GM12878 (cell line): Measurements from ENCODE around the gene HERC6. TPM values are rescaled to one million over a fixed set of nuclear protein-coding genes. Genes with fewer than 3 reads are reported as not detected.

Experiments
- ATAC-seq: fragments of 200-7000 bp; cut with Tn5 transposase; 3 replicates; pipeline ENCODE4 v1.9.1; 2020; ENCODE audit warnings: mild to moderate bottlenecking, moderate library complexity
- BruUV-seq: library from RNA; stranded (reverse); fragments of 400-500 nt; replicated peaks from 2 replicates; lab custom pipeline; 2021; lab: Mats Ljungman, UMichigan
- CTCF ChIA-PET: fragments of 300-600 bp; sonication (Branson Sonifier 250); formaldehyde crosslinking; extraction: SDS; loops from one replicate; lab custom pipeline; 2021; ENCODE audit warnings: inconsistent platforms; lab: Yijun Ruan, JAX
- POLR2A ChIA-PET: fragments of 350-600 bp; formaldehyde crosslinking; extraction: SDS; loops from one replicate; lab custom pipeline; 2021; ENCODE audit warnings: inconsistent platforms; lab: Charles Lee
- RAD21 ChIA-PET: fragments of 300-600 bp; sonication (Branson Sonifier 250); formaldehyde crosslinking; loops from one replicate; lab custom pipeline; 2023; ENCODE audit warnings: antibody characterized with exemption; ENCODE audit not compliant: unreplicated experiment; lab: Charles Lee
- SMC1A ChIA-PET: fragments of 300-600 bp; sonication (Branson Sonifier 250); formaldehyde crosslinking; loops from one replicate; lab custom pipeline; 2023; ENCODE audit not compliant: unreplicated experiment, uncharacterized antibody; lab: Charles Lee
- DNase-seq: peaks from one replicate; pipeline ENCODE4 v3.0.0-alpha.2; 2011; ENCODE audit warnings: low read depth, low spot score
- FAIRE-seq: peaks from 3 replicates; lab custom pipeline; 2011; peaks lifted over from hg19 to GRCh38; lab: Jason Lieb, UNC
- H2AFZ ChIP-seq: 2 replicates; pipeline ENCODE4 v1.6.0; 2011; ENCODE audit warnings: low read depth, low read length, control low read depth; ENCODE audit not compliant: control insufficient read depth
- H3K27ac ChIP-seq: 2 replicates; pipeline ENCODE4 v1.5.1; 2011; ENCODE audit warnings: control low read depth; ENCODE audit not compliant: control insufficient read depth, insufficient read depth
- H3K27me3 ChIP-seq, 2 experiments: replicated peaks in 1 of 2; 2 replicates each; pipeline versions ENCODE4 v1.6.0 to v1.6.1; 2011; ENCODE audit warnings: low read length in 1 of 2; ENCODE audit not compliant: control insufficient read depth in 2 of 2, insufficient read depth in 2 of 2
- H3K36me3 ChIP-seq, 2 experiments: 2 replicates each; pipeline ENCODE4 v1.5.1; 2011; ENCODE audit warnings: low read length in 1 of 2; ENCODE audit not compliant: control insufficient read depth in 2 of 2, insufficient read depth in 2 of 2
- H3K4me1 ChIP-seq: 2 replicates; pipeline ENCODE4 v1.6.1; 2011; ENCODE audit warnings: mild to moderate bottlenecking, low read length, moderate library complexity, mixed read lengths; ENCODE audit not compliant: control insufficient read depth, insufficient read depth
- H3K4me2 ChIP-seq: 2 replicates; pipeline ENCODE4 v1.6.0; 2011; ENCODE audit warnings: control low read depth; ENCODE audit not compliant: control insufficient read depth, insufficient read depth
- H3K4me3 ChIP-seq: fragments of 200-600 bp; sonication (generic); 2 replicates; pipeline ENCODE4 v1.5.1; 2016
- H3K79me2 ChIP-seq: 2 replicates; pipeline ENCODE4 v1.6.0; 2011; ENCODE audit warnings: low read length; ENCODE audit not compliant: control insufficient read depth, insufficient read depth
- H3K9ac ChIP-seq: 2 replicates; pipeline ENCODE4 v1.8.0; 2011; ENCODE audit warnings: low read length, control low read depth, mixed read lengths; ENCODE audit not compliant: control insufficient read depth, insufficient read depth
- H3K9me3 ChIP-seq: replicated peaks from 3 replicates; pipeline ENCODE4 v1.5.1; 2011; ENCODE audit warnings: mild to moderate bottlenecking, low read length; ENCODE audit not compliant: control insufficient read depth, insufficient read depth
- H4K20me1 ChIP-seq: 2 replicates; pipeline ENCODE4 v1.6.0; 2011; ENCODE audit not compliant: control insufficient read depth, insufficient read depth
- E2F8 ChIP-seq: fragments of 450-650 bp; IDR thresholded peaks from 2 replicates; pipeline ENCODE4 v1.6.1; 2018; ENCODE audit warnings: mild to moderate bottlenecking, low read depth, moderate library complexity; ENCODE audit not compliant: partially characterized antibody
- EGR1 ChIP-seq, 2 experiments: IDR thresholded peaks; 1 replicate in 1 of 2; 2 replicates in 1 of 2; pipeline ENCODE4 v1.6.1; 2011 to 2012; ENCODE audit warnings: low read depth in 2 of 2, low read length in 2 of 2, borderline replicate concordance in 1 of 2, mild to moderate bottlenecking in 1 of 2, moderate library complexity in 1 of 2
- IRF4 ChIP-seq: IDR thresholded peaks from 2 replicates; pipeline ENCODE4 v1.6.1; 2011; ENCODE audit warnings: low read depth, low read length
- WGBS: methylation state at CpG from one replicate; pipeline ENCODE4 v1.1.6; 2016; ENCODE audit warnings: low lambda C conversion rate; ENCODE audit not compliant: insufficient replicate concordance, insufficient coverage; ENCODE audit errors: missing lambda C conversion rate; 5-methylcytosine and 5-hydroxymethylcytosine counted together
- in situ Hi-C: fragments of 300-500 bp; cut with MboI; formaldehyde crosslinking; loops from 9 replicates; pipeline ENCODE4 v1.14.3; 2018; ENCODE audit warnings: mixed read lengths
- intact Hi-C: fragments of 100-400 bp; cut with micrococcal nuclease; formaldehyde crosslinking; loops from one replicate; pipeline ENCODE4 v1.14.2; 2022; ENCODE audit not compliant: unreplicated experiment
- polyA plus RNA-seq, 11 experiments: library from polyadenylated mRNA; depleted of rRNA in 4 of 11; unstranded in 6 of 11; stranded (reverse) in 5 of 11; fragments of >200 nt; fragmentation: Nextera tagmentation in 4 of 11; fragmentation: Illumina TruSeq in 1 of 11; extraction: Ambion mirVana in 4 of 11; extraction: Trizol in 1 of 11; gene quantifications; 1 replicate in 1 of 11; 2 replicates in 10 of 11; pipeline versions ENCODE4 v1.2.1 to v1.2.3, GENCODE V29; 2011 to 2016; ENCODE audit warnings: inconsistent platforms in 2 of 11, missing spikeins in 2 of 11, low read depth in 1 of 11
- total RNA-seq, 4 experiments: library from RNA; depleted of rRNA in 3 of 4; stranded (reverse); fragments of >200 nt in 3 of 4; fragmentation: Illumina TruSeq in 1 of 4; extraction: Trizol in 1 of 4; gene quantifications; 2 replicates each; pipeline versions ENCODE4 v1.2.1 to v1.2.3, GENCODE V29; 2013 to 2021

Gene HERC6
- total and polyA plus RNA-seq, 10 of the 15 experiments (the other 5 are each of a cell fraction or from before 2014, with no cell fraction given): 1.7 to 26.4 (median 5.9) TPM

- TF ChIP-seq E2F8 (no peak), IRF4 (no peak)
Observed at GRCh38 chr4:88458104-88458740, 79.6 kb downstream of the HERC6 start (continued).

DNA sequence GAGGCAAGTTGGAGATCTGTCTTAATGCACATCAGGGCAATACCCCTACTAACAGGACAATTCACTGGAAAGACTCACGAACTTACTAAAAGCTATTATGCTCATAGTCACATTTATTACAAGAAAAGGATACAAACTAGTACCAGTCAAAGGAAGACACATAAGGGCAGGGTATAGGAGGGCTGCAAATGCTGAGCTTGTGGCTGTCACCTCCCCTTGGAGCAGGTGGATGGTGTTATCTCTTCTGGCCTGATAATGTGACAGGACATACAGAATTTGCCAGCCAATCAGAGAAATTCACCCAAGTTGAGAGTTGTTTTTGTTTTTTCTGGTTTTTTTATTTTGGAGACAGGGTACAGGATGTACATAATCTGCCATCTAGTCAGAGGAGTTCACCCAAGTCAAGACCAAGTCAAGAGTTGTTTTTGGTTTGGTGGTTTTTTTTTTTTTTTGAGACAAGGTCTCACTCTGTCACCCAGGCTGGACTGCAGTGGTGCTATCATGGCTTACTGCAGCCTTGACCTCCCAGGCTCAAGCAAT is 87.1 kb downstream of the HERC6 start:
- Histone ChIP-seq H3K4me3 (no peak overlapping the region), H3K36me3 (peaks cover 0 to 55% of the 10 kb centered on the region in 2 experiments; a peak in 2 of 4 replicates), H3K27ac (no peak overlapping the region), H4K20me1 (no peaks in the 10 kb centered on the region), H2AFZ (no peak overlapping the region), H3K9ac (no peak overlapping the region), H3K4me2 (no peak overlapping the region), H3K79me2 (no peaks in the 10 kb centered on the region; the same call in 1 of the 2 replicates), H3K9me3 (no peaks in the 10 kb centered on the region), H3K27me3 (no peaks in the 10 kb centered on the region), H3K4me1 (peaks cover 7% of the 10 kb centered on the region; the same call in 1 of the 2 replicates)
- intact Hi-C loops: no loop called here
- DNase-seq (no peak), ATAC-seq (no peak), FAIRE-seq (no peak)
- SMC1A ChIA-PET: interaction anchor here (1.3 kb wide), 1 partner anchor 9 kb away, joined by 6 read pairs; the partner anchor contains the start of gene HERC5
- RAD21 ChIA-PET: no interaction called here
- 94% methylated on average over 1 of the region's 1 CpG for WGBS
- POLR2A ChIA-PET: interaction anchor here (0.7 kb wide), 1 partner anchor 18 kb away, joined by 3 read pairs; no protein-coding TSS in a partner anchor
- no TSS peak for BruUV-seq
- TF ChIP-seq EGR1 (IDR thresholded peaks at IDR 0.05; ENCODE audit: borderline replicate concordance in 1 of 2, low read depth in 2 of 2, low read length in 2 of 2): no peak
- CTCF ChIA-PET: interaction anchor here (0.6 kb wide), 1 partner anchor 48 kb away, joined by 4 read pairs; no protein-coding TSS in a partner anchor
- in situ Hi-C loops: no loop called here
